Tongue (tissue), 2 donors: ENCODE data around the gene AFAP1L2. TPM values are rescaled to one million over a fixed set of nuclear protein-coding genes. Genes with fewer than 3 reads are reported as not detected.
"Not testable (repeated sequence)": the region's sequence is repeated elsewhere in the genome, so short reads cannot be mapped to it uniquely, and the experiment has no call there.

Experiments
- DNase-seq: peaks from one replicate; pipeline ENCODE4 v3.0.0-alpha.2; 2015
- total RNA-seq: library from RNA; depleted of rRNA; stranded (reverse); fragments of >200 nt; gene quantifications from one replicate; pipeline ENCODE4 v1.2.3, GENCODE V29; 2014

AFAP1L2 gene
- total RNA-seq, 1 donor from 2014 or later, result 55.0 TPM

- no peak for DNase-seq
Measured at GRCh38 chr10:114359041-114359952, 45.0 kb downstream of the AFAP1L2 start.

GRCh38 chr10:114357515-114357996 lies 46.7 kb downstream of the AFAP1L2 start:
- peak; percentile 58 for DNase-seq

- DNase-seq, result peak; percentile 76
Measured at GRCh38 chr10:114356751-114357514, 47.4 kb downstream of the AFAP1L2 start.

- DNase-seq, result no peak
Measured at GRCh38 chr10:114356126-114356525, 48.2 kb downstream of the AFAP1L2 start.

- no peak for DNase-seq
Measured at GRCh38 chr10:114353383-114353782, 50.9 kb downstream of the AFAP1L2 start.

GRCh38 chr10:114352653-114353298 lies 51.5 kb downstream of the AFAP1L2 start:
- no peak for DNase-seq

- DNase-seq, result no peak
Measured at GRCh38 chr10:114350751-114351150, 53.6 kb downstream of the AFAP1L2 start.

DNA sequence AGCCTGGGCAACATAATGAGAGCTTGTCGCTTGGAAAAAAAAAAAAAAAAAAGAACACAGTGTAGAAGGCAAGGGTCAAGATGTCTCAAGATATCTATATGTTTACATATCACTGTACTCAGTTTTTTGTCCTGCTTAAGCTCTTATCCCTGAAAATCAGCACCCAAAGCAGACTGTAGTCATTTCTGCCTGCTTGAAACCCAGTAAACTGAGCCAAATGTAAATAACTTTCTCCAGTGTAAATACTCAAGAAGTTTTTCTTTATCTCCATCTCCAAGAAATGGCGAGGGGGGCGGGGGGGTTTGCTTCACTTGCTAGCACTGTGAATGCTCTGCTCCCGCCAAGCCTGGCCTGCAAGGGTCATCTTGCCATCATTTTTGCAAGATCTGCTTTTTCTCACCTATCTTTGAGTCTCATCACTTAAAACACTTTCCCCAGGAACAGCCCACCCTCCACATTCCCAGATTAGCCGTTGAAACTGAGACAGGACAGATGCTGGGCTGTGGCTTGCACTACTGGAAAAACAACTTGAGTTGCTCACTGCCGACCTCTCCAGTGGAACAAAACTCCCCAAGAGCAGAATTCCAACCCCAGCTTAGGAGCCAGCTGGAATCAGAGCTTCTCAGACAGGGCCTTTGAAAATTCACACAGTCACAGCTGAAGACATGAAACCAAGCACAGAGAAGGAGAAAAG lies 54.6 kb downstream of the AFAP1L2 start:
- peak; percentile 92 for DNase-seq

DNA sequence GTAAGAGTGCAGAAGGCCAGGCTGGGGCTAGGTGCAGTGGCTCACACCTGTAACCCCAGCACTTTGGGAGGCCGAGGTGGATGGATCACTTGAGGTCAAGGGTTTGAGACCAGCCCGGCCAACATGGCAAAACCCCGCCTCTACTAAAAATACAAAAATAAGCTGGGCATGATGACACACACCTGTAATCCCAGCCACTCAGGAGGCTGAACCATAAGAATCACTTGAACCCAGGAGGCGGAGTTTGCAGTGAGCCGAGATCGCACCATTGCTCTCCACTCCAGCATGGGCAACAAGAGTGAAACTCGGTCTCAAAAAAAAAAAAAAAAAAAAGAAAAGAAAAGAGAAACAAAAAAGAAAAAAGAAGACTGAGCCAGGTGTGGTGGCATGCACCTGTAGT lies 55.2 kb downstream of the AFAP1L2 start:
- not testable (repeated sequence) for DNase-seq

- DNase-seq, result no peak
Measured at GRCh38 chr10:114347791-114348190, 56.5 kb downstream of the AFAP1L2 start.

DNA sequence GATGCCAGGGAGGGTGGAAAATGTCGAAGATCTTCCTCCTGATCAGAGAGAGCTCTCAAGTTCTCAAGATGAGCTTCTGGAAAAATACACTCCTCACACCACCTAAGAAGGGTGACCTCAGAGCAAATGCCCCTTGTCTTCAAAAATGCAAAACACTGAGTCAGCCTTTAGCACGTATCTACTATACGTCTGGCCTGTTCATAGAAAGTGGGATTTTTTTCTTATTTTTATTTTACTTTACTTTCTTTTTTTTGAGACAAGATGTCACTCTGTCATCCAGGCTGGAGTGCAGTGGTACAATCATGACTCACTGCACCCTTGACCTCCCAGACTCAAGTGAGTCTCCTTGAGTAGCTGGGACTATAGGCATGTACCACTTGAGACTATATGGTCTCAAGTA lies 57.1 kb downstream of the AFAP1L2 start:
- no peak for DNase-seq

GRCh38 chr10:114346176-114347031 lies 57.9 kb downstream of the AFAP1L2 start:
- DNase-seq, result peak; percentile 64

DNA sequence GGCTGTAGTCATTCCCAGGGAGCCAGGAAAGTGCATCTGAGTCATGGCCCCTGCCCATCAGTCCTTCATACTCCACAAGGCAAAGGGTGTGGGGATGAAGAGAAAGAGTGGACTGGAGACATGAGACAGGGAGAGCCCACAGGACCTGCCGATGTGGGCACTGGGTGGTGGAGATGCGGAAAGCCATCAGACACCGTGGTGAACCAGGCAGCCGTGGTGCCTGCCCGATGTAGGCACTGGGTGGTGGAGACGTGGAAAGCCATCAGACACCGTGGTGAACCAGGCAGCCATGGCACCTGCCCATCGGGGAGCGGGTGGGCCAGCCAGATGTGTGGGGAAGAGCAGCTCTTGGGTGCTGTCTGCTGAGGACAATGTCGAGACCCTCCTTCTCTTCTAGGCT lies 58.6 kb downstream of the AFAP1L2 start:
- no peak for DNase-seq

GRCh38 chr10:114343623-114344505 lies 60.4 kb downstream of the AFAP1L2 start:
- no peak for DNase-seq

- DNase-seq, result no peak
Measured at GRCh38 chr10:114342976-114343375, 61.3 kb downstream of the AFAP1L2 start.

DNA sequence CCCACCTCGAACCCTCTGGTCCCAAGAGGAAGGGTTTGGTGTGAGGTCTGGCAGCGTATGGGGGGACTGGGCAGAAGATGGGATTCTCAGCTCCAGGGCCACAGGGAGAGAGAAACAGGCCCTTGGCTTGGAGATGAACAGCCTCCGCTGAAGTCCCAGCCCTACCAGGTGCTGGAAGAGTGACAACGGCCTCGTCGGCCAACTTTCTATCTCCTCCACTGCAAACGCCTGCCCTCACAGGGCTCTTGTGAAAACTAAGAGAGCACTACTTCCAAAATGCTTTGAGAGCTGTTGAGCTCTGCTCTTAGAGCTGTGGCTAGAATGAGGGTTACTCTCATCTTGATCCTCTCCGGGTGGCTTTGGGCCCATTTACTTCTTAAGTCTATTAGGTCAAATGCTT lies 63.5 kb downstream of the AFAP1L2 start:
- no peak for DNase-seq

GRCh38 chr10:114337510-114338462 lies 66.5 kb downstream of the AFAP1L2 start:
- no peak for DNase-seq

DNA sequence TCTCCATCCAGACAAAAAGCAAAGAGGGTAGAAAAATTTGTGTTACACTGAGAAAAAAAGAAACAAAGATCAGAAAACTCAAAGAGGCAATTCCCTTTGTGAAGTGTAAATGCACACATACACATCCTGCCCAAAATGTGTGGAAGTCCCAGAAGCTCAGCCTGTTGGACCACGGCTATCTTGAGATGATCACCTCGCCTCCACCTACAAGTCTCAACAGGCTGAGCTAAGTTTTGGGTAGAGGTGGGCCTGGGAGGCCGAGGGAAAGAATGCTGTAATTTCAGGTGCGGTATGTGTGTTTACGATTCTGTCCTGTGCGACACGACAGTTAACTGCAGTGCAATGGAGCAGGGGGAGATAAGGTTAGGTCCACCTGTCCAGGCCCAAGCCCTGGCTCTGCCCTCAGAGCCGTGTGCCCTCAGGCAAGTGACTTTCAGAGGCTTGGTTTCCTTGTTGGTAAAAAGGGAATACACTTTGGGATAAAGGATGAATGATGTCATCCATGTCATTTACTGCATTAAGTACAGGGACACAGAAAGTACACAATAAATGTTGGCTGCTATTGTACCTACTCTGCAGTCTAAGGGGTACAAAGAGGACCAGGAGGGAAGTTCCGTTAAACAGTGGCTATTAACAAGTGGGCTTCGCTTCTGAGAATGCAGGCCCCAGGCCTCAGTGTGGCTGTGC lies 67.3 kb downstream of the AFAP1L2 start:
- DNase-seq, result no peak
